ENCODE results near the gene HSD17B2. TPM values are rescaled to one million over a fixed set of nuclear protein-coding genes. Genes with fewer than 3 reads are reported as not detected.

Gene HSD17B2
- total and polyA plus RNA-seq, 2 of the 4 experiments (the other 2 are of a cell fraction), result 0.12 to 0.18 TPM

DNA sequence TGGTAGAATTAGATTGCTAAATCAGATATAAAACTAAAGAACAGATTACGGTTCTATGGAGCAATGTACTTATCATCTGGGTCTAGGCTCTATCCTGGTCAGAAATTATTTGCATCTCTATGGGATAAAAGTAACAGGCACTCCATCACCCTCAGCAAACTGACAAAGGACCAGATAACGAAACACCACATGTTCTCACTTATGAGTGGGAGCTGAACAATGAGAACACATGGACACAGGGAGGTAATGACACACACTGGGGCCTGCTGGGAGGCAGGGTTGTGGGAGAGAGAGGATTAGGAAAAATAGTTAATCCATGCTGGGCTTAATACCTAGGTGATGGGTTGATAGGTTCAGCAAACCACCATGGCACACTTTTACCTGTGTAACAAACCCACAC lies 73.0 kb downstream of the HSD17B2 start:
- Histone ChIP-seq H3K36me3 (ENCODE audit: control insufficient read depth, insufficient read depth, low read length) (no peaks in the 10 kb centered on the region), H3K9ac (ENCODE audit: low read depth, low read length) (no peak overlapping the region), H4K20me1 (ENCODE audit: insufficient read depth, low read length) (no peaks in the 10 kb centered on the region), H2AK5ac (ENCODE audit: low read depth, low read length) (no peak overlapping the region), H2AK9ac (replicated peaks; ENCODE audit: low read depth, low read length, poor library complexity) (no peak overlapping the region), H3K4me2 (ENCODE audit: low read depth, low read length) (no peak overlapping the region), H2AFZ (replicated peaks; ENCODE audit: low read length, poor library complexity) (no peak overlapping the region), H2BK15ac (ENCODE audit: low read depth, low read length) (no peak overlapping the region), H4K5ac (ENCODE audit: low read depth, low read length) (no peak overlapping the region), H3K9me1 (ENCODE audit: insufficient read depth, low read length) (no peaks in the 10 kb centered on the region), H4K8ac (ENCODE audit: low read depth in 2 of 2, low read length in 2 of 2) (no peak overlapping the region), H2BK20ac (ENCODE audit: low read depth, low read length) (no peak overlapping the region), H2BK120ac (ENCODE audit: low read depth, low read length) (no peak overlapping the region), H3K18ac (ENCODE audit: low read depth, low read length) (no peak overlapping the region), H4K91ac (ENCODE audit: insufficient read depth, low read depth, low read length) (no peak overlapping the region), H3K4me3 (ENCODE audit: insufficient read depth, low read depth, low read length) (no peak overlapping the region), H3K14ac (replicated peaks; ENCODE audit: low read depth, low read length) (no peak overlapping the region), H3K27me3 (ENCODE audit: control insufficient read depth, insufficient read depth, low read length) (no peaks in the 10 kb centered on the region; the same call in 1 of the 2 replicates), H3K23ac (ENCODE audit: low read depth, low read length) (no peak overlapping the region), H3K56ac (ENCODE audit: extremely low read depth, insufficient read depth, low read length) (no peak overlapping the region), H3K4ac (ENCODE audit: low read depth, low read length) (no peak overlapping the region), H3K4me1 (ENCODE audit: control insufficient read depth, insufficient read depth, low read length) (no peaks in the 10 kb centered on the region), H3K79me1 (ENCODE audit: low read depth in 1 of 2, low read length in 2 of 2) (no peaks in the 10 kb centered on the region), H2BK5ac (ENCODE audit: low read depth, low read length, poor library complexity, severe bottlenecking) (no peak overlapping the region), H3K27ac (ENCODE audit: insufficient read depth, low read length) (no peak overlapping the region), H3K9me3 (ENCODE audit: control insufficient read depth, insufficient read depth, low read length) (no peaks in the 10 kb centered on the region)
- CTCF ChIA-PET, result no interaction called here
- ATAC-seq (ENCODE audit: low read depth), result no peak
- TF ChIP-seq, protein P1, sequence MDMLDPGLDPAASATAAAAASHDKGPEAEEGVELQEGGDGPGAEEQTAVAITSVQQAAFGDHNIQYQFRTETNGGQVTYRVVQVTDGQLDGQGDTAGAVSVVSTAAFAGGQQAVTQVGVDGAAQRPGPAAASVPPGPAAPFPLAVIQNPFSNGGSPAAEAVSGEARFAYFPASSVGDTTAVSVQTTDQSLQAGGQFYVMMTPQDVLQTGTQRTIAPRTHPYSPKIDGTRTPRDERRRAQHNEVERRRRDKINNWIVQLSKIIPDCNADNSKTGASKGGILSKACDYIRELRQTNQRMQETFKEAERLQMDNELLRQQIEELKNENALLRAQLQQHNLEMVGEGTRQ (IDR thresholded peaks at IDR 0.05; ENCODE audit: low read depth, low read length), result no peak
- TF ChIP-seq CEBPB (IDR thresholded peaks at IDR 0.05; ENCODE audit: low read depth, low read length) (no peak), MAFK (IDR thresholded peaks at IDR 0.05; ENCODE audit: low read depth, low read length) (no peak), MAZ (IDR thresholded peaks at IDR 0.05; ENCODE audit: borderline replicate concordance, low read depth, low read length) (no peak), RAD21 (IDR thresholded peaks at IDR 0.05; ENCODE audit: low read length) (no peak), NFE2L2 (IDR thresholded peaks at IDR 0.05; ENCODE audit: low read depth, low read length) (no peak), POLR2A (IDR thresholded peaks at IDR 0.05; ENCODE audit: low read depth, low read length) (no peak), SMC3 (IDR thresholded peaks at IDR 0.05; ENCODE audit: low read depth, low read length) (no peak), CHD1 (IDR thresholded peaks at IDR 0.05; ENCODE audit: low read depth, low read length) (no peak), RFX5 (IDR thresholded peaks at IDR 0.05; ENCODE audit: low read depth, low read length) (no peak), ELK1 (IDR thresholded peaks at IDR 0.05; ENCODE audit: borderline replicate concordance, low read depth, low read length) (no peak)
- TF ChIP-seq, protein P2, sequence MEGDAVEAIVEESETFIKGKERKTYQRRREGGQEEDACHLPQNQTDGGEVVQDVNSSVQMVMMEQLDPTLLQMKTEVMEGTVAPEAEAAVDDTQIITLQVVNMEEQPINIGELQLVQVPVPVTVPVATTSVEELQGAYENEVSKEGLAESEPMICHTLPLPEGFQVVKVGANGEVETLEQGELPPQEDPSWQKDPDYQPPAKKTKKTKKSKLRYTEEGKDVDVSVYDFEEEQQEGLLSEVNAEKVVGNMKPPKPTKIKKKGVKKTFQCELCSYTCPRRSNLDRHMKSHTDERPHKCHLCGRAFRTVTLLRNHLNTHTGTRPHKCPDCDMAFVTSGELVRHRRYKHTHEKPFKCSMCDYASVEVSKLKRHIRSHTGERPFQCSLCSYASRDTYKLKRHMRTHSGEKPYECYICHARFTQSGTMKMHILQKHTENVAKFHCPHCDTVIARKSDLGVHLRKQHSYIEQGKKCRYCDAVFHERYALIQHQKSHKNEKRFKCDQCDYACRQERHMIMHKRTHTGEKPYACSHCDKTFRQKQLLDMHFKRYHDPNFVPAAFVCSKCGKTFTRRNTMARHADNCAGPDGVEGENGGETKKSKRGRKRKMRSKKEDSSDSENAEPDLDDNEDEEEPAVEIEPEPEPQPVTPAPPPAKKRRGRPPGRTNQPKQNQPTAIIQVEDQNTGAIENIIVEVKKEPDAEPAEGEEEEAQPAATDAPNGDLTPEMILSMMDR (conservative IDR thresholded peaks at IDR 0.05; ENCODE audit: low read depth, low read length), result no peak
- intact Hi-C loops (cut with micrococcal nuclease) (no loop called here), in situ Hi-C loops (cut with MboI; ENCODE audit: low sequenced_read_pairs) (no loop called here), dilution Hi-C loops (cut with HindIII; ENCODE audit: low sequenced_read_pairs, unreplicated experiment) (no loop called here)
- POLR2A ChIA-PET (ENCODE audit: unreplicated experiment), result no interaction called here
- WGBS, 2 experiments (ENCODE audit: extremely low coverage in 2 of 2, insufficient read length in 1 of 2), result no CpG with 5 or more reads among the region's 2 CpGs
- DNase-seq, result no peak
- no TSS peak for BruUV-seq (replicated peaks)

All from IMR-90 (cell line).